ENCODE results near the gene TMEM132C. TPM values are rescaled to one million over a fixed set of nuclear protein-coding genes. Genes with fewer than 3 reads are reported as not detected.

TMEM132C gene
- total and polyA plus RNA-seq, 2 of the 8 experiments (the other 6 are each of a cell fraction or from before 2014, with no cell fraction given), result 0.23 to 0.76 TPM

DNA sequence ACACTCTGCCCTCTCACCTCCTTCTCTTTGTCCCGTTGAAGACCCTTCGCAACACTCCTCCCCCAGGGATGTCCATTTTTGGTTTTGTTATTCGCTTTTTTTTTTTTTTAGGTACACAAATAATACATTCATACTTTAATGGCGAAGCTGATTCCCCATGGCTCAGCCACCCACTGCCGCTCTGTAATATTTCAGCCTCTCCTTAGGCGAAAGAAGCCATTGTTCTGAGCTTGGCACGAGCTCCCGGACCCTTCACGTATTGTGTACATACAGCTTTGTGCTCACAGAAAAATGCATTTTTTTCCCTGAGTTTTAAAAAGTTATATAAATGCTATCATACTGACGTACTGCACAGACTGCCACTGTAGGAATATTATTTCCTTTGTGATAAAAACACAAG lies 115.0 kb downstream of the TMEM132C start:
- no peak overlapping the region for H2BK120ac ChIP-seq (replicated peaks; ENCODE audit: low read depth, low read length)
- no peak overlapping the region for H3K23ac ChIP-seq (ENCODE audit: insufficient read length)
- no peaks in the 10 kb centered on the region for H3K9me3 ChIP-seq (ENCODE audit: insufficient read depth in 2 of 2, low read depth in 1 of 2, low read length in 1 of 2)
- peaks cover 0 to 10% (median 6%) of the 10 kb centered on the region in 4 experiments; a peak in 4 of 7 replicates for H3K27me3 ChIP-seq (replicated peaks in 1 of 4; ENCODE audit: control insufficient read depth in 3 of 4, extremely low read depth in 1 of 4, insufficient read depth in 3 of 4, low read length in 3 of 4)
- no peak overlapping the region for H3K56ac ChIP-seq (replicated peaks; ENCODE audit: insufficient read length, low read depth, low read length)
- no peak overlapping the region for H3K18ac ChIP-seq (ENCODE audit: extremely low read depth, low read length)
- no peak overlapping the region for H2AK5ac ChIP-seq (ENCODE audit: low read depth, low read length)
- no peaks in the 10 kb centered on the region for H3K36me3 ChIP-seq (ENCODE audit: control insufficient read depth in 2 of 4, insufficient read depth in 4 of 4, low read length in 3 of 4)
- ChIA-PET POLR2A (ENCODE audit: partially characterized antibody) (no interaction called here), CTCF (ENCODE audit: partially characterized antibody) (interaction anchor here (0.7 to 4.7 kb wide), 8 partner anchors 10 to 169 kb away, joined by 3 to 35 read pairs (median 4); no protein-coding TSS in a partner anchor)
- FAIRE-seq (no peak), DNase-seq (ENCODE audit: low read depth in 1 of 2, low spot score in 2 of 2) (no peak)
- no peaks in the 10 kb centered on the region for H3K79me2 ChIP-seq (ENCODE audit: control insufficient read depth in 1 of 2, insufficient read depth in 2 of 2, low read length in 2 of 2)
- H4K20me1 ChIP-seq (replicated peaks in 1 of 2; ENCODE audit: control insufficient read depth in 1 of 2, insufficient read depth in 2 of 2, low read length in 2 of 2), result peaks cover 0 to 7% of the 10 kb centered on the region in 2 experiments
- H4K8ac ChIP-seq (ENCODE audit: extremely low read depth, insufficient read depth, low read length), result no peak overlapping the region
- H3K4me1 ChIP-seq (replicated peaks in 1 of 4; ENCODE audit: control insufficient read depth in 3 of 4, insufficient read depth in 4 of 4, low read length in 3 of 4), result peaks cover 0 to 3% (median 1%) of the 10 kb centered on the region in 4 experiments; a peak in 2 of 7 replicates
- H3K9ac ChIP-seq (replicated peaks in 1 of 4; ENCODE audit: extremely low read depth in 1 of 4, low read depth in 3 of 4, low read length in 3 of 4), result no peak overlapping the region
- H3K23me2 ChIP-seq (ENCODE audit: low read depth, low read length), result 0 out of 2 replicates have a peak, but pooled peaks cover 3% of the 10 kb centered on the region
- 84% methylated on average over 9 of the region's 10 CpGs; no CpG with 5 or more reads in 1 of the 2 experiments for WGBS, 2 experiments (ENCODE audit: extremely low coverage in 1 of 2, insufficient coverage in 1 of 2, insufficient read length in 1 of 2, insufficient replicate concordance in 2 of 2, low coverage in 1 of 2, low lambda C conversion rate in 2 of 2, missing lambda C conversion rate in 1 of 2)
- H2BK20ac ChIP-seq (ENCODE audit: low read length), result no peak overlapping the region
- TF ChIP-seq POLR2AphosphoS5 (IDR thresholded peaks at IDR 0.05; ENCODE audit: low read depth, low read length), result no peak
- TF ChIP-seq SUZ12 (IDR thresholded peaks at IDR 0.05; ENCODE audit: low read length), result no peak
- no peak for TF ChIP-seq GTF2F1 (IDR thresholded peaks at IDR 0.05; ENCODE audit: borderline replicate concordance, low read depth, low read length)
- TF ChIP-seq EZH2 (IDR thresholded peaks at IDR 0.05; ENCODE audit: low read depth, low read length, severe bottlenecking), result no peak
- TF ChIP-seq CHD1 (IDR thresholded peaks at IDR 0.05; ENCODE audit: low read depth, low read length), result no peak
- no peak for TF ChIP-seq RBBP5 (IDR thresholded peaks at IDR 0.05; ENCODE audit: borderline replicate concordance, low read depth, low read length)
- no peak for TF ChIP-seq SIN3A (conservative IDR thresholded peaks at IDR 0.05 in 1 of 2, IDR thresholded peaks at IDR 0.05 in 1 of 2; ENCODE audit: low read depth in 1 of 2, low read length in 2 of 2)
- TF ChIP-seq NRF1 (IDR thresholded peaks at IDR 0.05; ENCODE audit: low read depth, low read length), result no peak
- no peak for TF ChIP-seq POLR2A (IDR thresholded peaks at IDR 0.05; ENCODE audit: control extremely low read depth in 1 of 2, low read depth in 2 of 2, low read length in 2 of 2)
- no peak for TF ChIP-seq PHF8 (conservative IDR thresholded peaks at IDR 0.05; ENCODE audit: low read depth, low read length)
- no peak for TF ChIP-seq KDM4A (IDR thresholded peaks at IDR 0.05; ENCODE audit: low read depth, low read length, severe bottlenecking)
- no peak overlapping the region for H3K14ac ChIP-seq (ENCODE audit: insufficient read length)
- no peak overlapping the region for H4K91ac ChIP-seq (replicated peaks; ENCODE audit: insufficient read length, low read length)
- H3K27ac ChIP-seq (ENCODE audit: low read depth, low read length), result no peak overlapping the region
- H2BK15ac ChIP-seq (ENCODE audit: low read length), result no peak overlapping the region
- no peak overlapping the region for H3K4ac ChIP-seq (replicated peaks; ENCODE audit: insufficient read length, low read depth, low read length)
- no peak overlapping the region for H2BK12ac ChIP-seq (ENCODE audit: low read depth, low read length)
- H3K4me3 ChIP-seq (ENCODE audit: extremely low read depth in 1 of 4, insufficient read depth in 2 of 4, low read depth in 3 of 4, low read length in 4 of 4), result no peak overlapping the region
- H2AFZ ChIP-seq (ENCODE audit: low read length), result no peak overlapping the region
- H3K79me1 ChIP-seq (ENCODE audit: low read depth, low read length), result no peaks in the 10 kb centered on the region
- H3K4me2 ChIP-seq (ENCODE audit: insufficient read depth in 1 of 2, low read depth in 2 of 2, low read length in 2 of 2), result 0 out of 4 replicates have a peak overlapping the region, but pooled peaks of 1 of the 2 experiments have one; percentile 27
- H4K5ac ChIP-seq (ENCODE audit: insufficient read length, low read depth, low read length), result no peak overlapping the region
- H2BK5ac ChIP-seq (ENCODE audit: low read depth, low read length), result no peak overlapping the region
